Measurements from ENCODE around the gene OSBPL8. TPM values are rescaled to one million over a fixed set of nuclear protein-coding genes. Genes with fewer than 3 reads are reported as not detected.
"Not testable (repeated sequence)": the region's sequence is repeated elsewhere in the genome, so short reads cannot be mapped to it uniquely, and the experiment has no call there.

OSBPL8 gene
- total RNA-seq, 2 experiments from 2014 or later, result 104 to 112 TPM

DNA sequence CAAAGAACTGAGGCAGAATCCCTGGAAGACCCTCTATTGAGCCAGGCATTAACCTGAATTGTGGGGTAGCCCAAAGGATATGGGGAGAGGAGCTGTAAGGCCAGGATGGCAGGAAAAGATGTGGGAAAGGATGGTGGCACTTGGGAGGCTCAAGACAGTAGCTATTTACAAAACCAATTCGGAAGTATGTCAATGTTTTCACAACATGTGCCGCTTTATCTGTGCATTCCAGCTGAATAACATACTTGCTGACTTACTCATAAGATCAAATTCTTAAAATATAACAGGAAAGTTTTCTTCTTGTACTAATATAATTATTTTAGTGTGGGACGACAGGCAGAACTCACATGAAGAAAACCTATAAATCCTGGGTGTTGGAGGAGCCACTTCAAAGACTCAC, 222.0 kb downstream of the OSBPL8 start:
- H3K27ac Mint-ChIP-seq, result no peak overlapping the region
- peaks cover 3% of the 10 kb centered on the region for H3K4me1 Mint-ChIP-seq
- ATAC-seq (no peak), DNase-seq (no peak)
- no peak overlapping the region for H3K4me3 Mint-ChIP-seq
- no peaks in the 10 kb centered on the region for H3K36me3 Mint-ChIP-seq
- peaks cover 6% of the 10 kb centered on the region for H3K27me3 Mint-ChIP-seq
- CTCF ChIA-PET, result no interaction called here
- H3K9me3 Mint-ChIP-seq (ENCODE audit: low read depth), result no peaks in the 10 kb centered on the region

DNA sequence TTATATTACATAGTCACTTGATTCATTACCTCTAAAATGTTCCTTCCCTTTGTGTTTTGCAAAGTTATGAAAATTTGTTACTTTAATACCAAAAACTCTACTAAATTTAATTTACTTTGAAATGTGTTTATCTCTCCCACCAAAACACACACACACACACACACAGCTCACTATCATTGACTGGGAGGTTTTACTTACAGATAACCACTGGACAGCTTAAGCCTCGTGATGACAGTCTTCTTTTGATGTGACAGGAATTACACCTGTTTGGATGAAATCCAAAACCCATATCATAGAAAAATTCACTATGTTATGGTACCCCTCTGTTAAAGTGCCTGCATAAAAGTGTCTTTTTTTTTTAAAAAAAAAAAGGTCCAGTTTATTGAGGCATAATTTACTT, 227.0 kb downstream of the OSBPL8 start:
- Mint-ChIP-seq H3K4me3 (no peak overlapping the region), H3K27ac (no peak overlapping the region), H3K4me1 (no peaks in the 10 kb centered on the region), H3K36me3 (no peaks in the 10 kb centered on the region), H3K27me3 (peaks cover 16% of the 10 kb centered on the region), H3K9me3 (ENCODE audit: low read depth) (no peaks in the 10 kb centered on the region)
- CTCF ChIA-PET, result no interaction called here
- ATAC-seq, result no peak
- DNase-seq, result no peak

DNA sequence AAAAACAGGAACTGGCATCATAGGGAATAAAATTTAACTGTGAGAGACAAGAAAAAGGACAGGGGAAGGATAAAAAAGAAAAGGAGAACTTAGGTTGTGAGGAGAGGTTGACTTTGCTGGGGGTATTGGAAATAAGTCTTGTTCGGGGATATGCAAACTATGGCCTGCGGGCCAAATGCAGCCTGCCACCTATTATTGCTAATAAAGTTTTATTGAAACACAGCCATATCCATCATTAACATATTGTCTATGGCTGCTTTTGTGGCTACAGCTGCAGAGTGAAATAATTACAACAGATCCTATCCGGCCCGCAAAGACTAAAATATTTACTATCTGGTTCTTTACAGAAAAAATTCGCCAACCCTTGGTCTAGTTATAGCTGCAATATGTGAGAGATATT, 230.0 kb downstream of the OSBPL8 start:
- H3K36me3 Mint-ChIP-seq, result no peaks in the 10 kb centered on the region
- no peak overlapping the region for H3K27ac Mint-ChIP-seq
- ATAC-seq (no peak), DNase-seq (no peak)
- H3K9me3 Mint-ChIP-seq (ENCODE audit: low read depth), result no peaks in the 10 kb centered on the region
- peaks cover 16% of the 10 kb centered on the region for H3K27me3 Mint-ChIP-seq
- H3K4me1 Mint-ChIP-seq, result no peaks in the 10 kb centered on the region
- no peak overlapping the region for H3K4me3 Mint-ChIP-seq
- CTCF ChIA-PET, result no interaction called here

DNA sequence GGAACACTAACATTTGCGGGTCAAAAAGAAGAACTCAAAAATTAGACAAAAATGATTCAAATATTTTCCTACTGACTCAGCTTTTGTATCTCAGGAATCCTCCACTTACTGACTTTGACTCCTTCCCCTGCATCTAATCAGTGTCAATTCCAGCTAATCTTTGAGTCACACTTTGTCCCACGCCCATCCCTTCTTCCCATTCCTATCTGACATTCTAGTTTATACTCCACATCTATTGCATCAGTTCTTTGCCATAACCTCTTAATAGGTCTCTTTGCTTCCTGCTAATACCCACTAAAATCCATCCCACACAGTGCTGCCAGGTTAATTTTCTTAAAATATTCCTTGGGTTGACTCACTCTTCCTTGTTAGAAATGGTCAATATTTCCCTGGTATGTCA, 230.4 kb downstream of the OSBPL8 start:
- DNase-seq (no peak), ATAC-seq (no peak)
- Mint-ChIP-seq H3K36me3 (no peaks in the 10 kb centered on the region), H3K4me3 (no peak overlapping the region), H3K27me3 (peaks cover 16% of the 10 kb centered on the region), H3K9me3 (ENCODE audit: low read depth) (no peaks in the 10 kb centered on the region), H3K4me1 (no peaks in the 10 kb centered on the region), H3K27ac (no peak overlapping the region)
- CTCF ChIA-PET, result no interaction called here

DNA sequence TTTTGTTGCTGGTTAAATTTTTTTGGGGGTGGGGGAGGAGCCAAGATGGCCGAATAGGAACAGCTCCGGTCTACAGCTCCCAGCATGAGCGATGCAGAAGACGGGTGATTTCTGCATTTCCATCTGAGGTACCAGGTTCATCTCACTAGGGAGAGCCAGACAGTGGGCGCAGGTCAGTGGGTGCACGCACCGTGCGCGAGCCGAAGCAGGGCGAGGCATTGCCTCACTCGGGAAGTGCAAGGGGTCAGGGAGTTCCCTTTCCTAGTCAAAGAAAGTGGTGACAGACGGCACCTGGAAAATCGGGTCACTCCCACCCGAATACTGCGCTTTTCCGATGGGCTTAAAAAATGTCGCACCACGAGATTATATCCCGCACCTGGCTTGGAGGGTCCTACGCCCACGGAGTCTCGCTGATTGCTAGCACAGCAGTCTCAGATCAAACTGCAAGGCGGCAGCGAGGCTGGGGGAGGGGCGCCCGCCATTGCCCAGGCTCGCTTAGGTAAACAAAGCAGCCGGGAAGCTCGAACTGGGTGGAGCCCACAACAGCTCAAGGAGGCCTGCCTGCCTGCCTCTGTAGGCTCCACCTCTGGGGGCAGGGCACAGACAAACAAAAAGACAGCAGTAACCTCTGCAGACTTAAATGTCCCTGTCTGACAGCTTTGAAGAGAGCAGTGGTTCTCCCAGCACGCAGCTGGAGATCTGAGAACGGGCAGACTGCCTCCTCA, 239.8 kb downstream of the OSBPL8 start:
- CTCF ChIA-PET; H3K9me3 Mint-ChIP-seq (ENCODE audit: low read depth); H3K4me1 Mint-ChIP-seq; H3K27ac Mint-ChIP-seq; H3K4me3 Mint-ChIP-seq; H3K36me3 Mint-ChIP-seq; DNase-seq; ATAC-seq: not testable (repeated sequence)
- peaks cover 22% of the 10 kb centered on the region for H3K27me3 Mint-ChIP-seq

DNA sequence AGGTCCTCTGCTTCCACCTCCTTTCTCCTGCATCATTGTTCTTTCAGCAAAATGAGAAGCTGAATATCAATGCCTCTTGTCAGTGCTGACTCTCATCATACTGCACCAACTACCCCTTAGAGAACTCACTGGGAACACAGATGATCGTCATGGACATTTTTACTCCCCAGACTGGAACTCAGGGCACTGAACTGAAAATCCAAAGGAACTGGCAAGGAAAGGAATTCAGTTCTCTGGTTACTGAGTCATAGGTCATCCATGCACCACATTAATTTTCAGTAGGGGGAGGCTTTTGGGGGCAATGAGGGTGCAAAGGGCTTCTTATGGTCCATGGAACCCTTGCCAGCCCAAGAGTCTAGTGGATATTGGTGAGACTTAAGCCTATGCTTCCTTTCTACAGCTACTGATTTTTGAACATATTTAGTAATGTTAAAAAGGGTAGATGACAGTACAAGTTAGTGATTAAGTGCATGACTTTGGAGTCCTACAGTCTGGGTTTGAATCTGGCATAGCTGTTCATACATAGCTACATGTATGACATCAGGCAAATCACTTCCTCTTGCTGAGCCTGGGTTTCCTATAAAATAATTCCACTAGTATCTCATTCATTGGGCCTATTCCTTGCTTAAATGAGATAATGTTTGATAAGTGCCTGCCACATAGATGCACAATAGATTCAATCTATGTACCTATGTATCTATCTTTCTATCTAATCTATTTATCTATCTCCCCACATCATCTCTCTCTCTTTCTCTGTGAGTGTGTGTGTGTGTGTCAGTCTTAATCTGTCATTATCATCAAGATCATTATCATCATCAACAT, 240.6 kb downstream of the OSBPL8 start:
- no peaks in the 10 kb centered on the region for H3K4me1 Mint-ChIP-seq
- CTCF ChIA-PET, result no interaction called here
- H3K4me3 Mint-ChIP-seq, result no peak overlapping the region
- no peaks in the 10 kb centered on the region for H3K36me3 Mint-ChIP-seq
- no peak for ATAC-seq
- H3K27ac Mint-ChIP-seq, result no peak overlapping the region
- H3K9me3 Mint-ChIP-seq (ENCODE audit: low read depth), result no peaks in the 10 kb centered on the region
- no peak for DNase-seq
- peaks cover 22% of the 10 kb centered on the region for H3K27me3 Mint-ChIP-seq

DNA sequence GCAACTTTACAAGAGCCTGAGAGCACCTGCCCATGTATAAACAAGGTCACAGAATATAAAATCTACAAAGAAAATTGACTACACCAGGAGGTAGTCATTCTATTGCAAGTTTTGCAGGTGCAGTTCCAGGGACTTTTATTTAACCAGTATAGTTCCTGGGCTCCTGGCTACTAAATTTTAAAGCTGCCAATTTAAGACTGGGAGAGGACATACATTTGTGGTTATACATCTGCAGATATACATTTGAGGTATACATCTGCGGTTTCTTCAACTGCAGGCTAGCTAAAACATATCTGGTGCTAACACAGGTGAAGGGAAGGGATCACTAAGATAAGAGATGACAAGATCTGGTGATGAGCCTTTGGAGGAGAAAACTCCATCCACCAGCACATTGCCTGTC, 241.6 kb downstream of the OSBPL8 start:
- Mint-ChIP-seq H3K27ac (no peak overlapping the region), H3K36me3 (no peaks in the 10 kb centered on the region), H3K4me3 (no peak overlapping the region), H3K27me3 (peaks cover 25% of the 10 kb centered on the region), H3K4me1 (no peaks in the 10 kb centered on the region), H3K9me3 (ENCODE audit: low read depth) (no peaks in the 10 kb centered on the region)
- CTCF ChIA-PET, result no interaction called here
- ATAC-seq, result no peak
- no peak for DNase-seq

DNA sequence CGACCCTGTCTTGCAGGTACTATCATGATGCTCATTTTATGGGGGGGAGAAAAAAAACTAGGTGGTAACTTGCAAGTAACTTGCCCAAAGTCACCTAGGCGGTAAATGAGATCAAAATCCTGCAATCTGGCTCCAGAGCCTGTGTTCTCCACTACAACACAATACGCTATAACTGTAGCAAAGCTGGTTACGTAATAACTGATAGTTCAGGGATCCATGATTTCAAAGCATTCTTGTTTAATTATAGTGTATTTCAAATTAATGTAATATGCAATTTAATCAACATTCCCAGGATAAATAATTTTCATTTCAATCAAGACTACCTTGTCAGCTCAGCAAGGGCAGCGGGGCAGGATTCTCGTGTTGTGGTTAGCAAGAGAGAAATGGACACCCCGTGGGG, 243.1 kb downstream of the OSBPL8 start:
- H3K9me3 Mint-ChIP-seq (ENCODE audit: low read depth), result no peaks in the 10 kb centered on the region
- no peak overlapping the region for H3K4me3 Mint-ChIP-seq
- H3K36me3 Mint-ChIP-seq, result no peaks in the 10 kb centered on the region
- no peak overlapping the region for H3K27ac Mint-ChIP-seq
- DNase-seq, result no peak
- no peaks in the 10 kb centered on the region for H3K4me1 Mint-ChIP-seq
- ATAC-seq, result no peak
- CTCF ChIA-PET, result no interaction called here
- peaks cover 25% of the 10 kb centered on the region for H3K27me3 Mint-ChIP-seq

DNA sequence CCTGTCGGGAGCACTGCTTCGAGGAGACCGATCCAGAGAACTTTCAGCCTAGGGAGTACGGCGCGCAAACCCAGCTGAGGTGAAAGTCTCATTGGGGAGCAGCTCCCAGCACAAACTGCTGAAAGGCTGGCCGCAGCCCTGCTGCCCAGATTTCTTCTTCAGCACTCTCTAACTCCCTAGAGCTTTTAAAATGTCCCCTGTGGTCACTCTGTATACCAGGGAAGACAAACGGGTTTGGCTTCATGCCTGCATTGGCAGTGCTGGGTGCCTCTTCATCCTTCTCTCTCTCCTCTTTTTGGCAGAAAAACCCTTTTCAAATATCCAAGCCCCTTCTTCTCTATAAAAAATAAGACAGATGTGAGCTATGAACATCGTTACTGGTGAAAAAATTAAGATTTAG, 246.3 kb downstream of the OSBPL8 start:
- CTCF ChIA-PET, result no interaction called here
- ATAC-seq, result no peak

DNA sequence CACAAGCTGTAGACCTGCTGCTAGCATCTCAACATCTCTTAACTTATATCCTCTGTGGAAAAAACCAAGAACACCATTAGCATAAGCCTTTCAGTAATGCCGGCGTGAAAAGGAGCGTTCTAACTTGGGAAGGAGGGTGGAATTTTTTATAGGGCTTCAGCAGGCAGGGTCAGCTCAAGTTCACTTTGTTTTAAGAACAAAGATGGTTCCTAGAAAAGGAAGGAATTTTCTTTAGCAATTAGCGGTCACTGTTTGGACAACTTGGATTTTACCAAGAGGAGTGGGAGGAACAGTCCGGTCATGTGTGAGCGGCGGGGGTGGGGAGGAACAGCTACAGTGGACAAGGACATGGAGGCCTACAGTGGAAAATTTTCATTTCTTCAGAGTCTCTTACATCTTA, 247.3 kb downstream of the OSBPL8 start:
- peaks cover 30% of the 10 kb centered on the region for H3K27me3 Mint-ChIP-seq
- H3K9me3 Mint-ChIP-seq (ENCODE audit: low read depth), result no peaks in the 10 kb centered on the region
- H3K4me1 Mint-ChIP-seq, result no peaks in the 10 kb centered on the region
- CTCF ChIA-PET, result no interaction called here
- ATAC-seq (no peak), DNase-seq (no peak)
- no peak overlapping the region for H3K27ac Mint-ChIP-seq
- no peaks in the 10 kb centered on the region for H3K36me3 Mint-ChIP-seq
- H3K4me3 Mint-ChIP-seq, result no peak overlapping the region

More for the DNA sequence above, 246.3 kb downstream of the OSBPL8 start:
- no peak for DNase-seq
- H3K36me3 Mint-ChIP-seq, result no peaks in the 10 kb centered on the region
- peaks cover 31% of the 10 kb centered on the region for H3K27me3 Mint-ChIP-seq
- H3K27ac Mint-ChIP-seq, result no peak overlapping the region
- H3K4me1 Mint-ChIP-seq, result no peaks in the 10 kb centered on the region
- no peak overlapping the region for H3K4me3 Mint-ChIP-seq
- H3K9me3 Mint-ChIP-seq (ENCODE audit: low read depth), result no peaks in the 10 kb centered on the region

DNA sequence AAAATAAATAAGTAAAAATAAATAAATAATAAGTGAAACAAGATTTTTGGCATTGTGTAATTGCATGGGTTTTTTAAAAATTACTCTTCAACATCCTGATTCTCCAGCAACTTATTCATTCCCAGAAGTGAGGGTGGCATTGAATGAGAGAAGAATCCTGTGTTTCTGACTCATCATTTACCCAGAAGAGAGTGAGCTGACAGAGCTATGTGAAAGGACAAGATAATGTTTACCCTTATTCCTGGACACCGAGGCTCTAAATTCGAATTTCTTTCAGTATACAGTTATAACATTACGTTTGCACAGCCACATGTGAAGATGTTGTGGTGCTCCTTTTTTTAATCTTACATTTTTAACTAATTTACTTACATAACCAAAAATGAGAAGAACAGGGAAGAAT, 247.8 kb downstream of the OSBPL8 start:
- Mint-ChIP-seq H3K36me3 (no peaks in the 10 kb centered on the region), H3K4me1 (no peaks in the 10 kb centered on the region), H3K27me3 (peaks cover 30% of the 10 kb centered on the region), H3K4me3 (no peak overlapping the region), H3K27ac (no peak overlapping the region), H3K9me3 (ENCODE audit: low read depth) (no peaks in the 10 kb centered on the region)
- ATAC-seq (no peak), DNase-seq (no peak)
- CTCF ChIA-PET, result no interaction called here

DNA sequence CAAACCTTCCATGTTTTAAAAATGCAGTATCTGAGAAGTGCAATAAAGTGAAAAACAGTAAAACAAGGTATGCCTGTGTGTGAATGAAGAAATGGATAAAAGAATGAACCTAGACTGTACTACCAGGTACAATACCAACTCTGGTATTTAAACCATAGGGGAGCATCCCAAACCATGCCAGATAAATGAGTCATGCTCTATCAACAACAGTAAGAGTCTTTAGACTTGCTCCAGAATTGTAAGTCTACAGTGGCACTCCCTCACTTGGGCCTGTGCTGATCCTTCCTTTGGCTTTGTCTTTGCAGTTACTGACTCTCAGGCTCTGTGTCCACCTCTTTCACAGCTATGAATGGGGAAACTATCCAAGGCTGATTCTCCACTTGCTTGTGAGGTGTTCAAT, 249.5 kb downstream of the OSBPL8 start:
- Mint-ChIP-seq H3K4me3 (no peak overlapping the region), H3K36me3 (no peaks in the 10 kb centered on the region), H3K27me3 (peaks cover 27% of the 10 kb centered on the region), H3K4me1 (no peaks in the 10 kb centered on the region), H3K27ac (no peak overlapping the region), H3K9me3 (ENCODE audit: low read depth) (no peaks in the 10 kb centered on the region)
- CTCF ChIA-PET, result no interaction called here
- ATAC-seq (no peak), DNase-seq (no peak)

DNA sequence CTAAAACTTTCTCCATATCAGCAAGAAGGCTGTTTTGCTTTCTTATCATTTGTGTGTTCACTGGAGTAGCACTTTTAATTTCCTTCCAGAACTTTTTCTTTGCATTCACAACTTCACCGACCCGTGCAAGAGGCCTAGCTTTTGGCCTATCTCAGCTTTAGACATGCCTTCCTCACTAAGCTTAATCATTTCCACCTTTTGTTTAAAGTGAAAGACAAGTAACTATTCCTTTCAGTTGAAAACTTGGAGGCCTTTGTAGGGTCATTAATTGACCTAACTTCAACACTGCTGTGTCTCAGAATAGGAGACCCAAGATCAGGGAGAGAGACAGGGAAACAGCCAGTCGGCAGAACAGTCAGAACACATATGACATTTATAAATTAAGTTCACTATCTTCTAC, 250.7 kb downstream of the OSBPL8 start:
- Mint-ChIP-seq H3K27ac (no peak overlapping the region), H3K27me3 (peaks cover 27% of the 10 kb centered on the region), H3K4me3 (no peak overlapping the region), H3K4me1 (peaks cover 5% of the 10 kb centered on the region), H3K36me3 (no peaks in the 10 kb centered on the region), H3K9me3 (ENCODE audit: low read depth) (no peaks in the 10 kb centered on the region)
- CTCF ChIA-PET, result no interaction called here
- ATAC-seq, result no peak
- DNase-seq, result no peak

DNA sequence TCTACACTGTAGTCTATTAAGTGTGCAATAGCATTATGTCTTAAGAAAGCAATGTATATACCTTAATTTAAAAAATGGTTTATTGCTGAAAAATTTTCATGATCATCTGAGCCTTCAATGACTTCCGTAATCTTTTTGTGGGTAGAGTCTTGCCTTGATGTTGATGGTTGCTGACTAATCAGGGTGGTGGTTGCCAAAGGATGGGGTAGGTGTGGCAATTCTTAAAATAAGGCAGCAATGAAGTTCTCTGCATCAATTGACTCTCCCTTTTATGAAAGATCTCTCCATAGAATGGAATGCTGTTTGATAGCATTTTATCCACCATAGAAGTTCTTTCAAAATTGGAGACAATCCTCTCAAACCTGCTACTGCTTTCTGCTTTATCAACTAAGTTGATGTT, 252.5 kb downstream of the OSBPL8 start:
- DNase-seq (no peak), ATAC-seq (no peak)
- peaks cover 14% of the 10 kb centered on the region for H3K4me1 Mint-ChIP-seq
- H3K36me3 Mint-ChIP-seq, result no peaks in the 10 kb centered on the region
- no peak overlapping the region for H3K27ac Mint-ChIP-seq
- peaks cover 20% of the 10 kb centered on the region for H3K27me3 Mint-ChIP-seq
- H3K9me3 Mint-ChIP-seq (ENCODE audit: low read depth), result no peaks in the 10 kb centered on the region
- CTCF ChIA-PET, result no interaction called here
- no peak overlapping the region for H3K4me3 Mint-ChIP-seq
